K562 treated with DMSO at 1 percent for 4 hours (cell line): ENCODE measurements around the gene PGAM4. TPM values are rescaled to one million over a fixed set of nuclear protein-coding genes. Genes with fewer than 3 reads are reported as not detected.

ENCODE experiments used
- total RNA-seq: library from RNA; unstranded; fragments of 300-600 nt; gene quantifications from 2 replicates; pipeline ENCODE4 v1.2.3, GENCODE V29; 2022; ENCODE audit not compliant: insufficient read depth

Gene PGAM4
- not detected in 2 replicates for total RNA-seq

DNA sequence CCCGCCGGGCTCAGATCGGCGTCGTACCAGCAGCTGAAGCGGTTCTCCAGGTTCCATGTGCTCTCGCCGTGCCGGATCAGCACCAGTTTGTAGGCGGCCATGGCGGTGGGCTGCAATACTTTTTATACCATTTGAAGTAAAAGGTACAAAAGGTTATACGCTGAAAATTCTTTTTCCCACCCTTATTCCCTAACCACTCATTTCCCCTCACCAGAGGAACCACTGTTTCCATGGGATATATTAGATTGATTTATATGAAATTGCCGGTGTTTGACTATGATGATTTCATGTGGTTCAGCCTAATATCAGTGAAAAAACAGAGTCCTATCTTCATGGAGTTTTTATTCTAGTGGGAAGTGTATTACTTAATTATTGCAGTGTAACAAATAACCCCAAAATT lies at the start of gene PGAM4:
Gene PGAM4, minus strand, starts transcription at position 101 of the 400 bp plus-strand sequence. Its CDS starts 0 bp downstream, at position 101.

Other genes with a start within 250 kb of the PGAM4 start
- gene ATRX, start 183.4 kb downstream of the PGAM4 start, total RNA-seq = 11.9 and 13.0 TPM in 2 replicates
- 15.8 and 19.3 TPM in 2 replicates for gene MAGT1, start 74.2 kb downstream of the PGAM4 start, total RNA-seq
- 514 and 686 TPM in 2 replicates for gene COX7B, start 70.2 kb downstream of the PGAM4 start, total RNA-seq
- 3.1 and 4.1 TPM in 2 replicates for gene ATP7A, start 58.9 kb downstream of the PGAM4 start, total RNA-seq
- 130 and 137 TPM in 2 replicates for gene PGK1, start 134.6 kb upstream of the PGAM4 start, total RNA-seq
- 7.9 and 8.6 TPM in 2 replicates for gene TAF9B, start 170.0 kb upstream of the PGAM4 start, total RNA-seq